Measurements from ENCODE around the gene ENDOU. TPM values are rescaled to one million over a fixed set of nuclear protein-coding genes. Genes with fewer than 3 reads are reported as not detected.
A peak's percentile ranks its signal among the peaks of the same experiment; 100 is the strongest.

Gene ENDOU
- total RNA-seq, 1 donor from 2014 or later: 0.09 TPM

- no peak overlapping the region for H3K4me3 Mint-ChIP-seq
- no peaks in the 10 kb centered on the region for H3K4me1 Mint-ChIP-seq
- no peaks in the 10 kb centered on the region for H3K9me3 Mint-ChIP-seq
- intact Hi-C loops (cut with micrococcal nuclease): no loop called here
- H3K36me3 Mint-ChIP-seq (ENCODE audit: low read depth): no peaks in the 10 kb centered on the region
- DNase-seq: no peak
- no peak overlapping the region for H3K27ac Mint-ChIP-seq
- no peaks in the 10 kb centered on the region for H3K27me3 Mint-ChIP-seq
These were observed 7.2 kb upstream of the ENDOU start for GRCh38 chr12:47732504-47732903.

- intact Hi-C loops (cut with micrococcal nuclease): no loop called here
- no peaks in the 10 kb centered on the region for H3K9me3 Mint-ChIP-seq
These were observed 6.4 kb upstream of the ENDOU start for GRCh38 chr12:47731723-47732122.

GRCh38 chr12:47730341-47730744 lies 5.1 kb upstream of the ENDOU start:
- no peaks in the 10 kb centered on the region for H3K27me3 Mint-ChIP-seq
- intact Hi-C loops (cut with micrococcal nuclease): no loop called here
- peaks cover 2% of the 10 kb centered on the region for H3K4me1 Mint-ChIP-seq
- no peak overlapping the region for H3K4me3 Mint-ChIP-seq
- no peaks in the 10 kb centered on the region for H3K9me3 Mint-ChIP-seq
- DNase-seq: no peak
- no peak overlapping the region for H3K27ac Mint-ChIP-seq
- H3K36me3 Mint-ChIP-seq (ENCODE audit: low read depth): no peaks in the 10 kb centered on the region

More at GRCh38 chr12:47731723-47732122, 6.4 kb upstream of the ENDOU start:
- H3K27me3 Mint-ChIP-seq: no peaks in the 10 kb centered on the region
- no peak overlapping the region for H3K4me3 Mint-ChIP-seq
- no peaks in the 10 kb centered on the region for H3K36me3 Mint-ChIP-seq (ENCODE audit: low read depth)
- DNase-seq: no peak
- H3K4me1 Mint-ChIP-seq: no peaks in the 10 kb centered on the region
- H3K27ac Mint-ChIP-seq: no peak overlapping the region

- Mint-ChIP-seq H3K27ac (no peak overlapping the region), H3K9me3 (no peaks in the 10 kb centered on the region), H3K36me3 (ENCODE audit: low read depth) (no peaks in the 10 kb centered on the region), H3K4me3 (no peak overlapping the region), H3K4me1 (peaks cover 2% of the 10 kb centered on the region), H3K27me3 (no peaks in the 10 kb centered on the region)
- intact Hi-C loops (cut with micrococcal nuclease): no loop called here
- no peak for DNase-seq
These were observed 3.9 kb upstream of the ENDOU start for GRCh38 chr12:47729233-47729632.

- no peaks in the 10 kb centered on the region for H3K9me3 Mint-ChIP-seq
- H3K4me3 Mint-ChIP-seq: no peak overlapping the region
- intact Hi-C loops (cut with micrococcal nuclease): no loop called here
These were observed 603 bp upstream of the ENDOU start for GRCh38 chr12:47725893-47726292.

GRCh38 chr12:47722941-47723631 lies 2.2 kb downstream of the ENDOU start:
- Mint-ChIP-seq H3K4me1 (peaks cover 27% of the 10 kb centered on the region), H3K4me3 (no peak overlapping the region), H3K27ac (no peak overlapping the region), H3K27me3 (no peaks in the 10 kb centered on the region), H3K9me3 (no peaks in the 10 kb centered on the region), H3K36me3 (ENCODE audit: low read depth) (peaks cover 2% of the 10 kb centered on the region)
- intact Hi-C loops (cut with micrococcal nuclease): no loop called here
- DNase-seq: no peak

More at GRCh38 chr12:47725893-47726292, 603 bp upstream of the ENDOU start:
- peaks cover 25% of the 10 kb centered on the region for H3K4me1 Mint-ChIP-seq
- no peak for DNase-seq
- H3K27ac Mint-ChIP-seq: no peak overlapping the region
- peaks cover 2% of the 10 kb centered on the region for H3K36me3 Mint-ChIP-seq (ENCODE audit: low read depth)
- no peaks in the 10 kb centered on the region for H3K27me3 Mint-ChIP-seq

- no peak for DNase-seq
- Mint-ChIP-seq H3K4me3 (no peak overlapping the region), H3K27ac (no peak overlapping the region), H3K27me3 (no peaks in the 10 kb centered on the region), H3K4me1 (peaks cover 35% of the 10 kb centered on the region), H3K9me3 (no peaks in the 10 kb centered on the region), H3K36me3 (ENCODE audit: low read depth) (peaks cover 2% of the 10 kb centered on the region)
- intact Hi-C loops (cut with micrococcal nuclease): no loop called here
These were observed 3.0 kb downstream of the ENDOU start for GRCh38 chr12:47722136-47722834.

- peaks cover 2% of the 10 kb centered on the region for H3K36me3 Mint-ChIP-seq (ENCODE audit: low read depth)
- peak overlapping the region; percentile 6 for H3K4me3 Mint-ChIP-seq
- intact Hi-C loops (cut with micrococcal nuclease): no loop called here
- peak; percentile 63 for DNase-seq
- H3K4me1 Mint-ChIP-seq: peaks cover 41% of the 10 kb centered on the region
- H3K27ac Mint-ChIP-seq: no peak overlapping the region
- H3K27me3 Mint-ChIP-seq: no peaks in the 10 kb centered on the region
- H3K9me3 Mint-ChIP-seq: no peaks in the 10 kb centered on the region
These were observed 3.8 kb downstream of the ENDOU start for GRCh38 chr12:47721431-47721973.

GRCh38 chr12:47718531-47718930 lies 6.8 kb downstream of the ENDOU start:
- Mint-ChIP-seq H3K9me3 (no peaks in the 10 kb centered on the region), H3K27me3 (no peaks in the 10 kb centered on the region), H3K4me3 (no peak overlapping the region), H3K36me3 (ENCODE audit: low read depth) (peaks cover 2% of the 10 kb centered on the region), H3K4me1 (peaks cover 42% of the 10 kb centered on the region), H3K27ac (no peak overlapping the region)
- intact Hi-C loops (cut with micrococcal nuclease): loop anchor here (5.0 to 10.0 kb wide), 3 partner anchors 246 to 899 kb away; partner anchors contain the start of gene TMEM106C
- no peak for DNase-seq

GRCh38 chr12:47717443-47718193 lies 7.7 kb downstream of the ENDOU start:
- peak; percentile 88 for DNase-seq
- peaks cover 39% of the 10 kb centered on the region for H3K4me1 Mint-ChIP-seq
- intact Hi-C loops (cut with micrococcal nuclease): loop anchor here (5.0 to 10.0 kb wide), 3 partner anchors 247 to 900 kb away; partner anchors contain the start of gene TMEM106C
- H3K27me3 Mint-ChIP-seq: no peaks in the 10 kb centered on the region
- H3K27ac Mint-ChIP-seq: peak overlapping the region; percentile 82
- peak overlapping the region; percentile 29 for H3K4me3 Mint-ChIP-seq
- H3K36me3 Mint-ChIP-seq (ENCODE audit: low read depth): peaks cover 2% of the 10 kb centered on the region
- no peaks in the 10 kb centered on the region for H3K9me3 Mint-ChIP-seq

GRCh38 chr12:47717046-47717442 lies 8.2 kb downstream of the ENDOU start:
- intact Hi-C loops (cut with micrococcal nuclease): loop anchor here (5.0 to 10.0 kb wide), 3 partner anchors 248 to 900 kb away; partner anchors contain the start of gene TMEM106C
- peaks cover 2% of the 10 kb centered on the region for H3K36me3 Mint-ChIP-seq (ENCODE audit: low read depth)
- no peaks in the 10 kb centered on the region for H3K9me3 Mint-ChIP-seq
- peaks cover 34% of the 10 kb centered on the region for H3K4me1 Mint-ChIP-seq
- no peak for DNase-seq
- no peak overlapping the region for H3K27ac Mint-ChIP-seq
- no peak overlapping the region for H3K4me3 Mint-ChIP-seq
- H3K27me3 Mint-ChIP-seq: no peaks in the 10 kb centered on the region

GRCh38 chr12:47715877-47716548 lies 9.3 kb downstream of the ENDOU start:
- no peaks in the 10 kb centered on the region for H3K27me3 Mint-ChIP-seq
- DNase-seq: no peak
- no peak overlapping the region for H3K27ac Mint-ChIP-seq
- H3K4me1 Mint-ChIP-seq: peaks cover 25% of the 10 kb centered on the region
- H3K9me3 Mint-ChIP-seq: no peaks in the 10 kb centered on the region
- no peaks in the 10 kb centered on the region for H3K36me3 Mint-ChIP-seq (ENCODE audit: low read depth)
- no peak overlapping the region for H3K4me3 Mint-ChIP-seq
- intact Hi-C loops (cut with micrococcal nuclease): loop anchor here (1.0 to 10.0 kb wide), 7 partner anchors 26 to 901 kb away; partner anchors contain the start of gene TMEM106C

GRCh38 chr12:47715393-47715876 lies 9.9 kb downstream of the ENDOU start:
- Mint-ChIP-seq H3K9me3 (no peaks in the 10 kb centered on the region), H3K4me3 (no peak overlapping the region), H3K4me1 (peaks cover 25% of the 10 kb centered on the region), H3K27me3 (no peaks in the 10 kb centered on the region), H3K27ac (no peak overlapping the region), H3K36me3 (ENCODE audit: low read depth) (no peaks in the 10 kb centered on the region)
- intact Hi-C loops (cut with micrococcal nuclease): loop anchor here (1.0 to 10.0 kb wide), 7 partner anchors 27 to 902 kb away; partner anchors contain the start of gene TMEM106C
- DNase-seq: peak; percentile 93

Measured in activated CD4-positive, alpha-beta T cell treated with anti-CD3 and anti-CD28 coated beads, Interleukin-2, amount 10 ng/mL, durations not matched to agents 24 days and 14 days (primary cell).